Measurements from ENCODE around the gene RGL2.
"Not testable (repeated sequence)": the region's sequence is repeated elsewhere in the genome, so short reads cannot be mapped to it uniquely, and the experiment has no call there.

GRCh38 chr6:33285214-33285613, 13.5 kb downstream of the RGL2 start:
- not testable (repeated sequence) for TF ChIP-seq POLR2A, CTCF (IDR thresholded peaks at IDR 0.05)

All from uterus (tissue), 2 donors.